Non-pigmented ciliary epithelial cell (primary cell): Measurements from ENCODE around the gene RASAL2.
"Not testable (repeated sequence)": the region's sequence is repeated elsewhere in the genome, so short reads cannot be mapped to it uniquely, and the experiment has no call there.

ENCODE experiments used
- DNase-seq: peaks from one replicate; pipeline ENCODE4 v3.0.0-alpha.2; 2010; ENCODE audit warnings: low read depth

Gene RASAL2

DNA sequence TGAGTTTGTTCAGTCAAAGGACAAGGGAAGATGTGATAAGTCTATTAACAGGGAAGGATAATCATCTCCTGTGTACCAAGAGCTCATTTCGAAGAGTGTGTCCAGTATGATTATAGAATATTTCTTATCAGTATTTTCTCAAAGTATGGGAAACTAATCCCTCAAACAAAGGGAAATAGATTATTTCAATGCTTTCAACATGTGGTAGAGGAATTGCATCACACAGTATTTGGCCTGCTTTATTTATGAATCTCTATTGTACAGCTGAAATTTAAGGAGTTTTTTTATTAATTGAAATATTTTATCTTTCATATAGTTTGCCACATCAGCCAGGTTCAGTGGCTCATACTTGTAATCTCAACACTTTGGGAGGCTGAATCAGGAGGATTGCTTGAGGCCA is 251.9 kb downstream of the RASAL2 start:
- no peak for DNase-seq

DNA sequence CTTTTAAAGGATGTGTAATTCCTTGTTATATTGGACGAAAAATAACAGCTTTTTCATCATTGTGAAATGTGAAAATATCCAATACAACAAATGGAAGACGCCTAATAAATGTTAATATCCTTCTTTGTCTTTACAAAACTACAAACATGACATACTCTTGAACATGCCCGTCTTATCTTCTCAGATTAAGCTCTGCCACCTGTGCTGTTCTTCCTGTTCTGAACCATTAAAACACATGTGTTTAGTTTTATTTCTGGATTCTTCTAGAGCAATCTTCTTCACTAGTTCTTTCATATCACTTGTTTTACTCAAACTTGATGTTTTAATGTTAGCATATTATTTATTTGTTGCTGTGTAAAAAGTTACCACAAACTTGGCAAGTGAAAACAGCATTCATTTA is 255.9 kb downstream of the RASAL2 start:
- DNase-seq = no peak

DNA sequence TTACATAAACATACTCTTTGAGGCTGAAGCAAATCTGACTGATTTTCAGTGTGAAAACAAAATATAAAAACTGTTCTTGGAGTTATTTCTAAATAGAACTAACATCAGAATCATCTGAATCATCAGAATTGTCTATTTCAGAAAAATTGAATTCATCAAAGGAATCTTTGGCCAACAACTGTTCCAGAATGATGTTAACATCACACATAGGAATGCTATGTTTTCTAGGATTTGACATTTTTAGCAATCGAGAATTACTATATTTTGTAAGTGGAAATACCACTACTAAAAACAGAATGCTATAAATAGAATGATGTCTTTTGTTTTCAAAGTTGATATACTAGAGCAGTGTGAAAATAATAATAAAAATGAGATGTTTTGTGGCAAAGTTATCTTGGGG is 258.0 kb downstream of the RASAL2 start:
- not testable (repeated sequence) for DNase-seq

DNA sequence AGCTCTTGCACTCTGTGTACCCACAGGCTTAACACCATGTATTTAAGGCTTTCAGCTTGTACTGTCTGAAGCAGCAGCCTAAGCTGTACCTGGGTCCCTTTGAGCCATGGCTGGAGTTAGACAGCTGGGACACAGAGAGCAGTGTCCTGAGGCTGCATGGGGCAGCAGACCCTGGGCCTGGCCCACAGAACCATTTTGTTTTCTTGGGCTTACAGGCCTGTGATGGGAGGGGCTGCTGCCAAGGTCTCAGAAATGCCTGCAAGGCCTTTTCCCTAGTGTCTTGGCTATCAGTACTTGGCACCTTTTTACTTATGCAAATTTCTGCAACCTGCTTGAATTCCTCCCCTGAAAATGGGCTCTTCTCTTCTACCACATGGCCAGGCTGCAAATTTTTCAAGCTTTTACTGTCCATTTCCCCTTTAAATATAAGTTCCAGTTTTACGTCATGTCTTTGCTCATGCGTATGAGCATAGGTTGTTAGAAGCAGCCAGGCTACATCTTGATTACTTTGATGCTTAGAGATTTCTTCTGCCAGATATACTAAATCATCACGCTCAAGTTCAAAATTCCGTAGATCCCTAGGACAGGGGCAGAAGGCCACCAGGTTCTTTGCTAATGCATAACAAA is 259.0 kb downstream of the RASAL2 start:
- no peak for DNase-seq

DNA sequence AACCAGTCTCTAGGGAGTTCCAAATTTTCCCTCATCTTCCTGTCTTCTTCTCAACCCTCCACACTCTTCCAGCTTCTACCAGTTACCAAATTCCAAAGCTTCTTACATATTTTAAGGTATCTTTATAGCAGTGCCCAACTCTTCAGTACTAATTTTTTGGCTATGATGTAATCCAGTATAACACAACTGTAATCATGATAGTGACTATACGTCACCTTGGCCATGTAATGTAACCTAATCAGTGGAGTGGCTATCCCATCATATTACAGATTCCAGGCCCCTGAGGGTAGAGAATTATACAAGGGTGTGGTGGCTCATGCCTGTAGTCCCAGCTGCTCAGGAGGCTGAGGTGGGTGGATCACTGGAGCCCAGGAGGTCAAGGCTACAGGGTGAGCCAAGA is 259.6 kb downstream of the RASAL2 start:
- no peak for DNase-seq

DNA sequence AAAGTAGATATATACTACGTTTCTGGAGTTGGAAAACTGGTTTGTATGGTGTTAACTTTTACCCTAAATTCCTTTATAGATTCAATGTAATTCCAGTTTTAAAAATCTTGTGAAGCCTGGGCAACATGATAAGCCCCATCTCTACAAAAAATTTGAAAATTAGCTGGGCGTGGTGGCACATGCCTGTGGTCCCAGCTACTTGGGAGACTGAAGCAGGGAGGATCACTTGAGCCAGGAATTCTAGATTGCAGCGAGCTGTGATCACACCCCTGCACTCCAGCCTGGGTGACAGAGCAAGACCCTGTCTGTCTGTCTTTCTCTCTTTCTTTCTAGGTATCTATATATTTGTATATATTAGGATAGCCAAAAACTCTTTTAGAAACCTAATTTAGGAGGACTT is 260.9 kb downstream of the RASAL2 start:
- no peak for DNase-seq

DNA sequence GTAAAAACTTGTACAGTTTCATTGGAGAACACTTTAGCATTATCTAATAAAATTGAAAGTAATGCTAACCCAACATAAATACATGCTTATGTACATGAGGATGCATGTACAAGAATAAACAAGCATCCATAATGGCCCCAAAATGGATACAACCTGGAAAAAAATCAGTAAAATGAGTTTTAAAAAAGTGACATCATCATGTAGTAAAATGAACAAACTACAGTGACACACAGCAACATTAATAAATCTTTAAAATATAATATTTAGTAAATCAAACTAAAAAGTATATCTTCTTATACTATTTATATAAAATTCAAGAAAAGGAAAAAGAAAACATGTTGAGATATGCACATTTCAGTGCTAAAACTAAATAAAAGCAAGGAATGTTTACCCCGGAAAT is 262.4 kb downstream of the RASAL2 start:
- no peak for DNase-seq

DNA sequence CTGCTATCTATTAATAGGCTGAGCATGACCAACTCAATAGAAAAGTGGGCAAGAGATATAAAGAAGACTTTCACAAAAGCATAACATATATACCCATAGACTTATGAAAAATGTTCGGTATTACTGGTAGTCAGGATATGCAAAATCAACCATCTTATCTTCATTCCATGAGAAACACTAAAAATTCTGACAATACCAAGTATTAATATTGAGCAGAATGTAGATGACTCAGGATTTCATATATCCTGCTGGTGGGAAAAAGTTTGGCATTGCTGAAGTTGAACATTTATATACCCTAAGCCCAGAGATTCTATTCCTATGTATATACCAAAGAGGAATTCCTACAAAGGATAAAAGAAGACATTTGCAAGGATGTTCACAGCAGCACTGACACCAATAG is 264.6 kb downstream of the RASAL2 start:
- DNase-seq = no peak

DNA sequence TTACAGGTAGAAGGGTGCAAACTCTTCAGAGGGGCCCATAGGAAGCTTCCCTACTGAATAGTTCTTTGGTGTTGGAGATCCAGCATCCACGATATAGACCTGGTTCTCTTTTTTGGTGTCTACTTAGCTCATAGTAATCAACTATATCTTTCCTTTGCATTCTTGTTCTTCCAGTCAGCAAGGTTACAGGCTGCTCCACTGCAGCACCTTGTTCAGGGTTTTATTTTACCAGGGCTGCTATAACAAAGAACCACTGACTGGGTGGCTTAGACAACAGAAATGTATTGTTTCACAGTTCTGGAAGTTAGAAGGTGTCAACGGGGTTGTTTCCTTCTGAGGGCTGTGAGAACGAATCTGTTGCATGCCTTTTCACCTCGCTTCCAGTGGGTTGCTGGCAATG is 266.5 kb downstream of the RASAL2 start:
- DNase-seq = no peak

DNA sequence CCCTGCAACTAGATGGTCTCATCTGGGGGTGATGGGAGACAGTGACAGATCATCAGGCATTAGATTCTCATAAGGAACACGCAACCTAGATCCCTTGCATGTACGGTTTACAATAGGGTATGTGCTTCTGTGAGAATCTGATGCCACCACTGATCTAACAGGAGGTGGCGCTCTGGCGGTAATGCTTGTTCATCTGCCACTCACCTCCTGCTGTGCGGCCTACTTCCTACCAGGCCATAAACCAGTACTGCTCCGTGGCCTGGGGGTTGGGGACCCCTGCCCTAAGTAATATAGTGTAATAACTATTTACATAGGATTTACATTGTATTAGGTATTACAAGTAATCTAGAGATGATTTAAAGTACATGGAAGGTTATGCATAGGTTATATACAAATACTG is 267.9 kb downstream of the RASAL2 start:
- DNase-seq = no peak

DNA sequence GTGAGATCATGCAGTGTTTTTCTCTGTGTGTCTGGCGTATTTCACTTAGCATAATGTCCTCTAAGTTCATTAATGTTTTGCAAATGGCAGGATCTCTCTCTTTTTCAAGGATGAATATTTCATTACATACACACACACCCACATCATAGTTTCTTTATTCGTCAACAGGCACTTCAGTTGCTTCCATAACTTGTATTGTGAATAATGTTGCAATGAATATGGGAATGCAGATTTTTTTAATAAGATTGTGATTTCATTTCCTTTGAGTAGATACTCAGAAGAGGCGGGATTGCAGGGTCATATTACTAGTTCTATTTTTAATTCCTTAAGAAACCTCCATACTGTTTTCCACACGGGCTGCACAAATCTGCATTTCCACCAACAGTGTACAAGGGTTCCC is 268.8 kb downstream of the RASAL2 start:
- DNase-seq = peak; percentile 34

DNA sequence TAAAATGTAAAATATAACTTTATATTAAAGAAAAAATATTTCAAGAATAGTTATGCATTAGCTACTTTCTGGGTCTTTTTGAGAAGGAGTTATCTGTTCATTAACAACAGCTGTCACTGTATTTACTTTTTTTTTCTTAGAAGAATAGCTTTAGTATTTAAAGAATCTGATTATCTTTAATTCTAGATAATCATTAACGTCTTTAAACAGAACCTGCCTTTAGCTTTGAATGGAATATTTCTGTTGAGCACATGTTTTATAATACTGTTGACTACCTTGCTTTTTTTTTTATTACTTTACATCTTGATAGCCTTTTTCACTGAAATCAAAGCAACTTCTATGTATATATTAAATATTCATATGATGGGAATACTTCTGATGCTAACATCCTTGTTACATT is 270.9 kb downstream of the RASAL2 start:
- DNase-seq = no peak

DNA sequence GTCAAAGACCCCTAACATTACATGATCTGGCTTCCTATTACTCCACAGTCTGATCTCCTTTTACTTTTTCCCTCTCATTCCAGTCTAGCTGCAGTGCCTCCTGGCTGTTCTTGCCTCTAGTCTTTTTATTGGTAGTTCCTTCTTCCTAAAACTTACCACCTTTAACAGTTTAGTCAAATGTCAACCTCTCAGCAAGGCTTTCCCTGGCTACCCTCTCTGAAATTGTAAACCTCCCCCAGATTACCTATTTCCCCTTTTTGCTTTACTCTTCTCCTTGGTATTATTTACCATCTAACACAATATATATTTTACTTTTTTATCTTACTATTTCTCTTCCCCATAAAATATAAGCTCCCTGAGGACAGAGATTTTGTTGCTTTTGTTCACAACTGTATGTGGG is 273.2 kb downstream of the RASAL2 start:
- DNase-seq = no peak

DNA sequence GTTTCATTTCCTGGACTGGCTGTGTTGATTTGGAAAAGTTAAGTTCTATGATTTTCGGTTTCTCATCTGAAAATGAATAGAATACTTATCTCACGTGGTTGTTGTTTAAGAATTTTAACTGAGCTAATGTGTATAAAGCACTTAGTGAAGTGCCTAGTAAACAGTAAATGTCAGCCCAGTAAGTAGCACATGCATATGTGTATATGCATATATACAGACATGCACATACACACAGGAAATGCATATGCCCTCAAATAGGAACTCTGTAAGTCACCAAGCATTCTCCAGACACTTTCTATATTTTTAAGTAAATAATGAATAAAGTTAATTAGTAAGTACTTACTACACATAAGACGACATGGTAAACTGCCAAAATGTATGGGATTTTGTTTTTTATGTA is 274.3 kb downstream of the RASAL2 start:
- no peak for DNase-seq

DNA sequence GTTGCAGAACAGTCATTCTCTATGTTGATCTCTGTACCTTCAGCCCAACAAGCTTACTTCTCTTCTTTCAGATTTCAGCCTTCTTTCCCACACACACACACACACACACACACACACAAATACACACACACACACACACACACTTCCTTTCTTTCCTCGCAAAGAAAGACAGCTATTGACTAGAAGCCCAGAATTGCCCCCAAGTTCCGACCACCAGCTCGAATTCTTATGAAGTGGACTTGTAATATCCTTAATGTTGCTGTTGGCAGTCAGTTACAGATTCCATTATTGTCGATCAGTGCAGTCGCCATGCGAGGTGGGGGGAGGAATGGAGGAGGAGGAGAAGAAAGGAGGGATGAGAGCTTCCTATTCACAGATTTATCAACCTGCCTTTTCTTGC is 277.3 kb downstream of the RASAL2 start:
- no peak for DNase-seq

DNA sequence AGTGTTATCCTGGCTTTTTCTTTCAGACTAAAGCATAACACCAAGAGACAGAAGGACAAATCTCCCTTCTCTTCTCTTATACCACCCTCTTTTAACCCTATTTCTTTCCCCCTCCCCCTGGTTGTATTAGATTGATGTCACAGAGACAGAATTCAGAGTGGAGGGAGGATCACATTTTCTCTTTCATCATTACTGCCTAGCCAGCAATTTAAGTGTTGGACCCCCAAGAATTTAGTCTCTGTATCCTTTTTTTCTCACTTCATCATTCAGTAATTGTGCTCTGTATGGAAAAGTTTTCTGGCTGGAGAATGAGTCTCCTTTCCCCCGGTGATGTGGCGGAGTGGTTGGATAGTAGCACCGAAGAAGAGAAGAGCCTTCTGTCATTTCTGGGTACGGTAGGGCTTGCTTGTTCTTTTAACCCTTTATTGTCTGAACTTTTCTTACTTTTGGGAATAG is 278.1 kb downstream of the RASAL2 start:
- no peak for DNase-seq

DNA sequence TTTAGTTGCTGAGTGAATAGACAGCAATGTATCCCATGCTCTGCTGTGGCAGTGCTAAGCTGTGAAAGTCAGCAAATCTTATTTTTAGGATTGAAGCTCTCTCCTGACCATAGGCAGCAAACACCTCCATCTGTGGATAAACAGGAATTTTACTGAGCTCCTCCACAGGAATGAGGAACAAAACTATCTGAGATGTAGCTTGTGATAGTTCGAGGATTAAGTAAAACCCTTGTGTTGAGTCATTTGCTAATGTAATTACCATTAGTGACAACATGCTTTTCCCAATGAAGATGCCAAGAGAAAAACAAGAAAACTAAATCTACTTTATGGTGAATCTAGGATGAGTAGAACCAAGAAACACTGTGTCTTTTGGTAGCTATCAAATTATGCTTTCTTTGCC is 280.1 kb downstream of the RASAL2 start:
- no peak for DNase-seq

DNA sequence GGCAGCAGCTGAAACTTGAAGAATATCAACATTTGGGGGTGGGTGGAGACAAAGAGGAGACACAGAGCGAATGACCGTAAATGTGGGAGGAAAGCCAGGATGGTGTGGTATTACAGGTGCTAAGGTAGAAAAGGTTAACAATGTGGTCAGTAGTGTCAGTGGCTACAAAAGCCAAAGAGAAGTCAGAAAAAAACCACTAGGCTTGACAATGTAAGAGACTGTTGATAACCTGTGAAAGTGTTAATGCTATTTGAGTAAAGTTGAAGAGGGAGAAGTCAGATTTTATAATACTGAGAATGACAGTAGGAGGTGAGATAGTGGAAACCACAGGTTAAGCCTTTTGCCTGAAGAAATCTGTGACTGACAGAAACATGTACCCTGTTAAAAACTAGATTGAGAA is 282.1 kb downstream of the RASAL2 start:
- no peak for DNase-seq

DNA sequence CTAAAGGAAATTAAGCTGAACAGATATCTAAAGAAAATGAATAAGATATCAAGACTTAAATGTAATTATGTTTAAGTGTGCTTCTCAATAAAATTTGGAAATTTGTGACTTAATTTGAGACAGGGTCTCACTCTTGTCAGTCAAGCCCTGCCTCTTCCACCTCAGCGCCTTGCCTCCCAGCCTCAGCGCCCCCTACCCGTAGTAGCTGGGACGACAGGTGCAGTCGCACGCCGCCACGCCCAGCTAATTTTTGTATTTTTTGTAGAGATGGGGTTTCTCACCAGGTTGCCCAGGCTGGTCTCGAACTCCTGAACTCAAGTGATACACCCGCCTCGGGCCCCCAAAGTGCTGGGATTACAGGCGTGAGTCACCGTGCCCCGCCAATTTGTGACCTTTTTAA is 285.9 kb downstream of the RASAL2 start:
- DNase-seq = no peak

DNA sequence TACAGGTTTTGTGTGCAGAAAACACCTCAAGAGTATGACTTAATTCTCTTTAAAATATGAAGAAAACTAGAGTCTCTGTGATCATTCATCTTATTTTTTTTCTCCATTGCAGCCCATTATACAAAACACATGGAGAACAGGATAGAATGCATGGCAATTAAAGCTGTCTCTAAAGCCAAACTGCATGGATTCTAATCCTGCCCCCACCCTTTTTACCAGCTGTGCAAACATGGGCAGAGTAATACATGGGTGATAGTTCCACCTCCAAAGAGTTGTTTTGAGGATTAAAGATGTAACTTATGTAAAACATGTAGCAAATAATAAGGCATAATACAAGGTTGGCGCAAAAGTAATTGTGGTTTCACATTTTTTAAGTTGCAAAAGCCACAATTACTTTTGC is 288.5 kb downstream of the RASAL2 start:
- DNase-seq = no peak

DNA sequence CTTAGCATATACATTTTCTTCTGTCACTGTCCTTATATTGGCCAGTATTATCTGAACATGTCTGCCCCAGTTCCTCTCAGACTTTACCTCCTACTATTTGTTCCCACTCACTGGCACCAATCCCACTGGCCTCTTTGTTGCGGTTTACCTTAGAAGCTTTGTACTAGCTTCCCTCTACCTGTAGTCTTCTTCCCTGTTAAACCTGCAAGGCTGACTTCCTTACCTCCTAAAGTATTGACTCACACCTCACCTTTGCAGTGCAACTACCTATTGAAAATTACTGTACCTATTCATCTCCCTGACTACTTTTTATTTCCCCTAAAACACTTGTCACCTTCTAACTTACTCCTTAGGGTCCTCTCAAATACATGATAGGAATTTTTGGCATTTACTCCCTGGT is 291.8 kb downstream of the RASAL2 start:
- DNase-seq = no peak

DNA sequence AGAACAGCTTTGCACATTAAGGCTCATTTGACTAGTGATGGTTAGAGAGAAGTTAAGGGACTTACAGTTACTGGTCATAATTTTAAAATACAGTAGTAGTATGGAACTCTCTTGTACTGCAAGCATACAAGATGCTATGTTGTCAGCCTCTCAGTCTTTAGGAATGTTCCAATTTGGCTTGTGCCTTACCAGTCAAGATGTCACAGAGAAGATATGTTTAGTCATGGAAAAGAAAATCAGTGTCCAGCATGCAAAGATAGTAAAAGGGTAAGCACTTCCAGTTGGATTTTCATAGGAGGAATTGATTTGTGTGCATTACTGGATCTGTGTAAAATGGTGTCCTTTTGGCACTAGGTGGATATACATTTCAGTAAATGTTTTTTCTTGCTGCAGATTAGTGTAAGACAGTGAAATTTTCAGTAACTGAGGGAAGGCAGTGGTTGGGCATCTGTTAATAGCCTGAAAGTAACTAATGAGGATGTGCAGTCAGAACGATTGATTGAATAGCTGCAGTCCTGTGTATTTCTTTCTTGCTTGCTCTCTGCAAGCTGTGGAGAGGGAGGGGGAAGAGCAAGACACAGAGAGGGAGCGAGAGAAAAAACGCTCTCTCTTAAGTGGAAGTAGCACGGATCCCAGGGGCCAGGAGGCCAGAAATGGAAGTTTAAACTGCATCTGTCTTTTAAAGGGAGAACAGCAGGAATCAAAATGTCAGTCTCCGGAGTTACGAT is 294.7 kb downstream of the RASAL2 start:
- DNase-seq = no peak

DNA sequence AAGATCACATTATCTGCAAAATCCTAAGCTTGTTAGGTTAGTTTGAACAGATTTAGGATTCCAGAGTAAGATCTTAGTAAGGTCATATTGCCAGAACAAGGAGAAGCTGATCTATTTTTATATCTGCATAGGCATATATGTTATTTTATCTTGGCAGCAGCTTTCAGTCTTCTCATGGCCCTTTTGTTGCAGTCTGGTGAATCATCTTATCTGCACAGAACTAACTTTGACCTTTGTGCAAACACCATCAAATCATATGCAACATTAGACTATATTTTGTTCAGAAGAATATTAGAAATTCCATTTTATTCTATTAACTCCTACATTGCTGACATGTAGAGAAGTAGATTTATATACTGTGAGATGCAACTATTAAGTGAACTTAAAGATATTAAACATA is 295.5 kb downstream of the RASAL2 start:
- DNase-seq = no peak

DNA sequence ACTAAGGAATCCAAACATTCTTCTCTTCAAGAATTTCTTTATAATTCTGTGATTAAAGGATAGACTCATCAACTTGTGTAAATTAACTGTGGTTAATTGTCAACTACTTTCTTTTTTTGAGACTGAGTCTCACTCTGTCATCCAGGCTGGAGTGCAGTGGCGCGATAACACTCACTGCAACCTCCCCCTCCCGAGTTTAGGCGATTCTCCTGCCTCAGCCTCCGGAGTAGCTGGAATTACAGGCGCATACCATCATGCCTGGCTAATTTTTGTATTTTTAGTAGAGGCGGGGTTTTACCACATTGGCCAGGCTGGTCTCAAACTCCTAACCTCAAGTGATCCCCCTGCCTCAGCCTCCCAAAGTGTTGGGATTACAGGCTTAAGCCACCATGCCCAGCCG is 296.4 kb downstream of the RASAL2 start:
- DNase-seq = not testable (repeated sequence)
